Right renal pelvis (tissue), 4 donors: Measurements from ENCODE around the gene AGTPBP1. TPM values are rescaled to one million over a fixed set of nuclear protein-coding genes. Genes with fewer than 3 reads are reported as not detected.

Experiments
- DNase-seq, 4 donors: peaks; one replicate each; pipeline ENCODE4 v3.0.0-alpha.2; 2013; ENCODE audit warnings: low read depth in 4 of 4, low spot score in 3 of 4, missing footprints in 1 of 4
- polyA plus RNA-seq, 4 donors: library from polyadenylated mRNA; unstranded; fragments of 120-200 nt; gene quantifications; one replicate each; pipeline ENCODE4 v1.2.1, GENCODE V29; 2013; ENCODE audit not compliant: insufficient read length in 4 of 4

The AGTPBP1 gene
- polyA plus RNA-seq, 4 donors, result 21.6 to 30.2 (median 28.5) TPM

GRCh38 chr9:85514256-85514655, 227.5 kb downstream of the AGTPBP1 start:
- DNase-seq, result no peak

DNA sequence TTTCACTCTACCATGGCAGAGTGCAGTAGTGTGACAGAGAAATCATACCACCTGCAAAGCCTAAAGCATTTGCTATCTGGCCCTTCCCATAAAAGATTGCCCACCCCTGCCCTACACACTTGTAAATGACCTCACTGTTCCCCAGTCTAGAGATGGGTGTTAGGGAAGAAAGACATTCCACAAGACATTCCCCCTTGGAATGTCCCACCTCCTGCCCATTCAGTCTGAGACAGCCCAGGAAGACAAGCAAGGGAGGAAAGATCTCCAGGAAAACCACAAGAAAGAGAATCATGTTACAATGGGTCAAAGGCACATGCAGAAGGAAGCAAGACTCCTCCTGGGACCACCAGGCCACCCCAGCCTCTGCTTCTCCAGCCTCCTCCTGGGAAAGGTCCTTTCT, 230.0 kb downstream of the AGTPBP1 start:
- DNase-seq, result no peak

DNA sequence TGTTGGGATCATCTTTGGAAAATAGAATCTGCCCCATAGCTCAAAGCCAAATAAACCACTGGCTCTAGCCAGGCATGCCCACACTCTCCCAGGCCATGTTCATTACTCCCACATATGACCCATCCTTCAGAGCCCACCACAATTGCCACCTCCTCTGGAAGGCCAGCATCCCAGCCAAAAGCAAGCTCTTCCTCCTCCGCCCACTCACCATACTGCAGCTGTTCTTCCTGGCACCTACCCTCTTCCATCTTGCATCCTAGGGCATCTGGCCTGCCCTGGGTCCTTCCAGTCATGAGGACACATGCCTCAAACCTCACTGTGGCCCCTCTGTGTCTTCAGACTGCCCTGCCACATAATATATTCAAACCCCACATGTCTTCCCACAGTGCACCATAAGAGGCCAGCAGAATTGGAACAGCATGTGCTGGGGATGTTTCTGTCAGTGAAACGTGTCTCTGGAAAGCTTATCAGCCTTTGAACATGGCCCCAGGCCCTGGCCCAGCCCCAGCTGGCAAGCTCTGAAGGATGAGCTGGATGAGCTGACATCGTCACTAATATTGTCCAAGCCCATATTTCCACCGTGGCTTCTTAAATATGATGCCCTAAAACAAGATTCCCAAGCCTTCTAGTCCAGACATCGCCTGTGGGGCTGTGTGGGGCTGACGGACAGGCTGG, 230.8 kb downstream of the AGTPBP1 start:
- DNase-seq, result no peak

DNA sequence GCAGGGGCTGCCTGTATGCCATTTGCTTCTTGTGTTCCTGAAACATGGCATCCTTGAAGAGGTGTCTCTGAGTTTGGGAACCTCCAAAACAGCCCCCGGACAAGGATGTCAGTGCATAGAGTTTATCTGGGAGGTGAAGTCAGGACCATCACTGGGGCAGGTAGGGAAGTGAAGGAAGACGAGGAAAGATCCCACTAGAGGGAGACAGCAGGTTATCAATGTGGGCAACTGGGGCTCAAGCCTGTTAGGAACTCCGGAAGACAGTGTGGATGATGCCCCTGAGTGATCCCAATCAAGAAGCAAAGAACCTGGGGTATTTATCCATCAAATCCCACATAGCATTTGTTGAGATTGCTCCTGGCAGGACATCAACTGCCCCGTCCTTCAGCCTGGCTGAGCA, 233.1 kb downstream of the AGTPBP1 start:
- no peak for DNase-seq

DNA sequence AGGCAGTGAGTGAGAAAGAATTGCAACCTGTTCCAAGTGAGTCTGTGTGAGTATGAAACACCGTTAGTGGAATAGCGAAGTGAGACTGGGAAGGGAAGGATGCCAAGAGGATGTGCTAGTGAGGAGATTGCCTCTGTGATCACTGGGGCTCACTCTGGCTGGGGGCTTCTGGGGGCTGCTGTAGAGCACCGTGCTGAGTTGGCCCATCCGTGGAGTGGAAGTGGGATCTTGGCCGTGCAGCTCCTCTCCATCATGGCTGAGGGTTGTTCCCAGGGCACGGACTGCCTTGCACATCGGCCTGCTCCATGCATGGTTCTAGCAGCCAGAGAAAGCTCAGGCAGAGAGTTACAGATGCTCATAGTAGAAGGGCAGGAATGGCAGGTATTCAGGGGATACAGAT, 236.1 kb downstream of the AGTPBP1 start:
- no peak for DNase-seq

GRCh38 chr9:85502815-85503655, 238.7 kb downstream of the AGTPBP1 start:
- DNase-seq, result no peak

DNA sequence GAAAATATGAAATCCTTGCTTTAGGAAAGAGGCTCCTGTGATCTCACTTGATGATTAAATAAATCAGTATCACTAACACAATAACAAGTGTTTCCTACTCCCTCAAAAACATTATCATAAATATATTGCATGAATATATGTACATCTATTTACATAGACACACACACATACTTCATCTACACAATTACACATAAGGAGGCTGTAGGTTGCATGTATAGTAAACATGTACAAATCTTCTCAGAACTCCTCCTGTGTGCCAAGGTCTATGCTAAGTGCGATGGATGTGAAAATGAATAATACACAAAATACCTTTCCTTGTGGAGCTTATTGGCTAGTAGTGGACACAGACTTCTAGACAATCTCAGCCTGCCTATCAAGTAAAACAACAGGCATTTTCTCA, 239.9 kb downstream of the AGTPBP1 start:
- DNase-seq, result no peak

DNA sequence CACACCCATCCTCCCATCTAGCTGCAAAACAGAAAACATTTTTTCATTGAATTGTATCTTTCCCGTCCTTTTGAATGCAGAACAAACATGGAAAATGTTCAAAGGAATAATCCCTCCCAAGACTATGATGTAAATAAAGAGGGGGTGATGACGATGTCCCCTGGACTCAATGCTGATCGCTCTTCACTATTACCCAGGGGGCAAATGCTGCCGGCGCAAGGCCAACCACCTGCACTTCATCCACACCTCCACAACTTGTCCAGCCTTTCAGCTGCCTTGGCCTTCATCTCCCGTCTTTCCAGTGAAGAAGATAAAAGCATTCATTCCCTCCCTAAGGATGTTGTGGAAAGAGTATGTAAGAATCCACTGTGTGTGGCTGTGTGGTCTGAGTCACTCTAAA, 240.3 kb downstream of the AGTPBP1 start:
- no peak for DNase-seq

Other genes starting within 250 kb of the AGTPBP1 start
- 10 to 100 TPM; 31.4 to 37.7 (median 34.1) TPM for gene NAA35, start 199.2 kb upstream of the AGTPBP1 start, polyA plus RNA-seq